GM12878 (cell line): Measurements from ENCODE around the gene INSC. TPM values are rescaled to one million over a fixed set of nuclear protein-coding genes. Genes with fewer than 3 reads are reported as not detected.

Source experiments
- polyA plus RNA-seq, 11 experiments: library from polyadenylated mRNA; depleted of rRNA in 4 of 11; unstranded in 6 of 11; stranded (reverse) in 5 of 11; fragments of >200 nt; fragmentation: Nextera tagmentation in 4 of 11; fragmentation: Illumina TruSeq in 1 of 11; extraction: Ambion mirVana in 4 of 11; extraction: Trizol in 1 of 11; gene quantifications; 1 replicate in 1 of 11; 2 replicates in 10 of 11; pipeline versions ENCODE4 v1.2.1 to v1.2.3, GENCODE V29; 2011 to 2016; ENCODE audit warnings: inconsistent platforms in 2 of 11, missing spikeins in 2 of 11, low read depth in 1 of 11
- total RNA-seq, 4 experiments: library from RNA; depleted of rRNA in 3 of 4; stranded (reverse); fragments of >200 nt in 3 of 4; fragmentation: Illumina TruSeq in 1 of 4; extraction: Trizol in 1 of 4; gene quantifications; 2 replicates each; pipeline versions ENCODE4 v1.2.1 to v1.2.3, GENCODE V29; 2013 to 2021

The INSC gene
- total and polyA plus RNA-seq, 10 of the 15 experiments (the other 5 are each of a cell fraction or from before 2014, with no cell fraction given), result 0.13 to 0.33 TPM; not detected in 8

Other genes starting within 250 kb of the INSC start
- gene CYP2R1, start 222.7 kb upstream of the INSC start, total RNA-seq (2014; rRNA removed), result 7.0 and 8.9 TPM in 2 replicates
- 9.0 and 9.3 TPM in 2 replicates for gene CYP2R1, start 222.7 kb upstream of the INSC start, total RNA-seq (2014; rRNA removed; fragmentation: Illumina TruSeq; extraction: Trizol)
- gene CYP2R1, start 222.7 kb upstream of the INSC start, total RNA-seq (2021), result 4.7 and 5.7 TPM in 2 replicates
- gene CYP2R1, start 222.7 kb upstream of the INSC start, polyA plus RNA-seq (2011; rRNA removed), result 0.36 and 0.52 TPM in 2 replicates
- gene CYP2R1, start 222.7 kb upstream of the INSC start, polyA plus RNA-seq (2014; fragmentation: Illumina TruSeq; extraction: Trizol), result 7.9 and 16.8 TPM in 2 replicates
- gene CYP2R1, start 222.7 kb upstream of the INSC start, polyA plus RNA-seq (2014; fragmentation: Nextera tagmentation; extraction: Ambion mirVana), result 1 to 10 TPM; 4.9 to 9.0 TPM
- gene CYP2R1, start 222.7 kb upstream of the INSC start, polyA plus RNA-seq (2014; rRNA removed), result 9.6 and 10.3 TPM in 2 replicates
- gene CYP2R1, start 222.7 kb upstream of the INSC start, polyA plus RNA-seq (2016; fragmentation: Nextera tagmentation; extraction: Ambion mirVana), result 1 to 10 TPM; 5.1 to 5.6 TPM
- not detected in 2 replicates for gene CALCA, start 142.6 kb upstream of the INSC start, total RNA-seq (2014; rRNA removed)
- gene CALCA, start 142.6 kb upstream of the INSC start, total RNA-seq (2014; rRNA removed; fragmentation: Illumina TruSeq; extraction: Trizol), result not detected in 2 replicates
- not detected in 2 replicates for gene CALCA, start 142.6 kb upstream of the INSC start, total RNA-seq (2021)
- gene CALCA, start 142.6 kb upstream of the INSC start, polyA plus RNA-seq (2011; rRNA removed), result not detected in 2 replicates
- not detected in 2 replicates for gene CALCA, start 142.6 kb upstream of the INSC start, polyA plus RNA-seq (2014; fragmentation: Illumina TruSeq; extraction: Trizol)
- gene CALCA, start 142.6 kb upstream of the INSC start, polyA plus RNA-seq (2014; fragmentation: Nextera tagmentation; extraction: Ambion mirVana), result not detected
- gene CALCA, start 142.6 kb upstream of the INSC start, polyA plus RNA-seq (2014; rRNA removed), result not detected in 2 replicates
- gene CALCA, start 142.6 kb upstream of the INSC start, polyA plus RNA-seq (2016; fragmentation: Nextera tagmentation; extraction: Ambion mirVana), result not detected
- 0.22 and 0.23 TPM in 2 replicates for gene CALCB, start 41.3 kb upstream of the INSC start, total RNA-seq (2014; rRNA removed)
- gene CALCB, start 41.3 kb upstream of the INSC start, total RNA-seq (2014; rRNA removed; fragmentation: Illumina TruSeq; extraction: Trizol), result 0.05 and 0.09 TPM in 2 replicates
- gene CALCB, start 41.3 kb upstream of the INSC start, total RNA-seq (2021), result 0.28 TPM in 1 of 2 replicates, not detected in the other
- not detected in 2 replicates for gene CALCB, start 41.3 kb upstream of the INSC start, polyA plus RNA-seq (2011; rRNA removed)
- 0.09 TPM in 1 of 2 replicates, not detected in the other for gene CALCB, start 41.3 kb upstream of the INSC start, polyA plus RNA-seq (2014; fragmentation: Illumina TruSeq; extraction: Trizol)
- not detected for gene CALCB, start 41.3 kb upstream of the INSC start, polyA plus RNA-seq (2014; fragmentation: Nextera tagmentation; extraction: Ambion mirVana)
- 0.05 and 0.19 TPM in 2 replicates for gene CALCB, start 41.3 kb upstream of the INSC start, polyA plus RNA-seq (2014; rRNA removed)
- gene CALCB, start 41.3 kb upstream of the INSC start, polyA plus RNA-seq (2016; fragmentation: Nextera tagmentation; extraction: Ambion mirVana), result under 1 TPM; 0.10 to 0.12 TPM